IPS-20b (cell line): ENCODE measurements around the gene PRSS57.

Experiments
- H3K27ac ChIP-seq: one replicate; pipeline ENCODE4 v1.5.1; 2013; ENCODE audit warnings: low read length
- H3K27me3 ChIP-seq: 2 replicates; pipeline ENCODE4 v1.6.1; 2013; ENCODE audit warnings: mild to moderate bottlenecking, low read length, inconsistent platforms; ENCODE audit not compliant: insufficient read depth
- H3K36me3 ChIP-seq: 2 replicates; pipeline ENCODE4 v1.6.1; 2013; ENCODE audit warnings: low read depth, mild to moderate bottlenecking, inconsistent platforms, low read length, moderate library complexity; ENCODE audit not compliant: insufficient read depth
- H3K4me1 ChIP-seq: 2 replicates; pipeline ENCODE4 v1.6.1; 2013; ENCODE audit warnings: mild to moderate bottlenecking, control low read depth, inconsistent platforms, low read length, moderate library complexity; ENCODE audit not compliant: insufficient read depth
- H3K4me3 ChIP-seq: 2 replicates; pipeline ENCODE4 v1.5.1; 2013; ENCODE audit warnings: mild to moderate bottlenecking, low read length, inconsistent platforms
- H3K9ac ChIP-seq: 2 replicates; pipeline ENCODE4 v1.6.1; 2013; ENCODE audit warnings: low read depth, mild to moderate bottlenecking, inconsistent platforms, low read length, moderate library complexity
- H3K9me3 ChIP-seq: 2 replicates; pipeline ENCODE4 v1.6.1; 2013; ENCODE audit warnings: mild to moderate bottlenecking, low read depth, low read length, inconsistent platforms; ENCODE audit not compliant: insufficient read depth

The PRSS57 gene

DNA sequence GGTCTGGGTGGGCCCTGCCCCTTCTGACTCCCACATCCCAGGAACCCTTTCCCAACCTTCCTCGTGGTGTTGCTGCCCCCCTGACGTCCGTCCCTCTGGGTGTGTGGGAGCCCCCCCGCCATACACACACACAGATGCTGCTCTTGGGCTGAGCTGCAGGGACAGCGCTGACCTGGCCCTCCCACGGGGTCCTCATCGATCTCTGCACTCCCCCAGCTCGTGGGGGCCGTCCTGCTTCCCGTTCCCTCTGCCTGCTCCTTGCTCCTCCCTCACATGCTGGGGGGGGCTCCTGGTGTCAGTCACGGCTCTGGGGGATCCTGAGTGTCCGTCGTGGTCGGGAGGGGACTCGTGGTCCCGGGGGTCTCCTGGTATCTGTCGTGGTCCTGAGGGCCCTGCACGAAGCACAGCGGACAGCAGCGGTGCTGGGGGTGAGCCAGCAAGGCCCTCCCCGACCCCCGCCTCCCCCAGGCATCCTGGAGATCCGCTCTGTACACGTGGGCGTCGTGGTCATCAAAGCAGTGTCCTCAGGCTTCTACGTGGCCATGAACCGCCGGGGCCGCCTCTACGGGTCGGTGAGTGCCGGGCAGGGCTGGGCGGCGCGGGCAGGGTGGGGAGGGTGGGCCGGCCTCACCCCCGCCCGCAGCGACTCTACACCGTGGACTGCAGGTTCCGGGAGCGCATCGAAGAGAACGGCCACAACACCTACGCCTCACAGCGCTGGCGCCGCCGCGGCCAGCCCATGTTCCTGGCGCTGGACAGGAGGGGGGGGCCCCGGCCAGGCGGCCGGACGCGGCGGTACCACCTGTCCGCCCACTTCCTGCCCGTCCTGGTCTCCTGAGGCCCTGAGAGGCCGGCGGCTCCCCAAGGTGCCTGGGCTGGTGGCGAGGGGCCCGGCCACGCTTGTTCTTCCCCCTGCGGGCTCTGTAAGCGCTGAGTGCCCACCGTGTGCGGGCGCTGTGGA is 52.2 kb downstream of the PRSS57 start:
- no peak overlapping the region for H3K9ac ChIP-seq
- no peak overlapping the region for H3K4me3 ChIP-seq
- H3K36me3 ChIP-seq = peaks cover 12% of the 10 kb centered on the region
- H3K9me3 ChIP-seq = no peaks in the 10 kb centered on the region
- no peak overlapping the region for H3K27ac ChIP-seq
- H3K4me1 ChIP-seq = no peaks in the 10 kb centered on the region
- peaks cover 14% of the 10 kb centered on the region for H3K27me3 ChIP-seq

GRCh38 chr19:641702-642101 is 53.5 kb downstream of the PRSS57 start:
- Histone ChIP-seq H3K27ac (no peak overlapping the region), H3K9me3 (no peaks in the 10 kb centered on the region), H3K36me3 (peaks cover 1% of the 10 kb centered on the region; the same call in 1 of the 2 replicates), H3K4me3 (no peak overlapping the region), H3K4me1 (no peaks in the 10 kb centered on the region), H3K9ac (no peak overlapping the region), H3K27me3 (peaks cover 26% of the 10 kb centered on the region)

DNA sequence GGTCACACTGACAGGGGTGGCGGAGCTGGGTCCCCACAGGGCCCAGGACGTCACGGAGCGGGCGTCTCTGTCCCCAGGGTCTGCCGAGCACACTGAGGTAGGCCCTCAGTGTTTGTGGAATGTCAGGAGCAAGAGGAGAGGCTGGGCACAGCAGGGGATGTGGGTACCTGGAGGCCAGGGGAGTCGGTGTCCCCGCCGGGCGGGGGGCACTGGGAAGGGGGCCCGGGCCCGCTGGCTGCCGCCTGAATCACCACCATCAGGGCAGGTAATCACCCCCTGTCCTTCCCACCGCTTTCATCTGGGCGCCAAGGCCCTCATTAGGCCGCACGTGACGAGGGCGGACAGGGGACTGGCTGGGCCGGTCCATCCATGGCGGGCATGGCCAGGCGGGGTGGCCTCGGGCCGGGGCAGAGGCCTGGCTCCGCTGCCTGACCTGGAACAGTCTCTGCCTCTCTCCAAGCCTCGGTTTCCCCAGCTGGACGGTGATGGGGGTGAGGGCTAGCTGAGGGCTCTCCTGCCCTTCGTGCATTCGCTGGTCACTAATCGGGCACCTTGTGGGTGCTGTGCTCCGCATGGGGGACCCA is 54.6 kb downstream of the PRSS57 start:
- Histone ChIP-seq H3K27ac (no peak overlapping the region), H3K9me3 (no peaks in the 10 kb centered on the region), H3K27me3 (peaks cover 26% of the 10 kb centered on the region), H3K9ac (no peak overlapping the region), H3K4me3 (no peak overlapping the region), H3K36me3 (no peaks in the 10 kb centered on the region), H3K4me1 (no peaks in the 10 kb centered on the region)

GRCh38 chr19:640161-640558 is 55.1 kb downstream of the PRSS57 start:
- Histone ChIP-seq H3K27me3 (peaks cover 26% of the 10 kb centered on the region), H3K27ac (no peak overlapping the region), H3K9ac (no peak overlapping the region), H3K4me1 (no peaks in the 10 kb centered on the region), H3K36me3 (no peaks in the 10 kb centered on the region), H3K4me3 (no peak overlapping the region; the same call in 1 of the 2 replicates), H3K9me3 (no peaks in the 10 kb centered on the region)

DNA sequence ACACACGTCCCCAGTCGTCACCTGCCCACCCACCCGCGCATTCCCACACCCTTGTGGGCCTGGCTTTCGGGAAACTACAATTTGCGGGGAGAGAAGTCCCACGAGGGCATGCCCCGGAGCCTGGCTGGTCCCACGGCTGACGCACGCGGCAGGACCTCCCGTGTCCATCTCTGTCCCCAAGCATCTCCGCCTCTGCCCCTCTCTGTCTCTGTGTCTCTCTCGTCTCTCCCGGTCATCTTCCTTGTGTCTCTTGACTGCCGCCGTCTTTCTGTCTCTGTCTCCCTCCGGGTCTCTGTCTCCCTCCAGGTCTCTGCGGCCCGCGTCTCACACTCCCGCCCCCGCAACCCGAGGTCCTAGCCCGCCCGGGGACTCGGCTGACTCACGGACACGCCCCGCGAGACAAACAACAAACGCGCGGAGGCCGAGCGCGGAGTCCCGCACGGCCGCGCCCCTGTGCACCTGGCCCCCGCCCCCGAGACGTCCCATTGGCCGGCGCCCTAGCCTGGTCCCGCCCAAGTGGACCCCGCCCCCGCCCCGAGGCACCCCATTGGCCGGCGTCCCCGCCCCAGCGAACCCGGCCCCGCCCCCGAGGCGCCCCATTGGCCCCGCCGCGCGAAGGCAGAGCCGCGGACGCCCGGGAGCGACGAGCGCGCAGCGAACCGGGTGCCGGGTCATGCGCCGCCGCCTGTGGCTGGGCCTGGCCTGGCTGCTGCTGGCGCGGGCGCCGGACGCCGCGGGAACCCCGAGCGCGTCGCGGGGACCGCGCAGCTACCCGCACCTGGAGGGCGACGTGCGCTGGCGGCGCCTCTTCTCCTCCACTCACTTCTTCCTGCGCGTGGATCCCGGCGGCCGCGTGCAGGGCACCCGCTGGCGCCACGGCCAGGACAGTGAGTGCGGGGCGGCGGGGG is 55.7 kb downstream of the PRSS57 start, which contains the start of gene FGF22:
TSS of gene FGF22 (plus strand) at position 627 of the 908 bp plus-strand sequence. CDS start at position 674, 47 bp downstream.
- Histone ChIP-seq H3K4me1 (no peaks in the 10 kb centered on the region), H3K36me3 (no peaks in the 10 kb centered on the region), H3K27me3 (peaks cover 26% of the 10 kb centered on the region), H3K9ac (no peak within 1 kb of the TSS), H3K4me3 (peak within 1 kb of the TSS; percentile 58), H3K27ac (no peak within 1 kb of the TSS), H3K9me3 (no peaks in the 10 kb centered on the region)

DNA sequence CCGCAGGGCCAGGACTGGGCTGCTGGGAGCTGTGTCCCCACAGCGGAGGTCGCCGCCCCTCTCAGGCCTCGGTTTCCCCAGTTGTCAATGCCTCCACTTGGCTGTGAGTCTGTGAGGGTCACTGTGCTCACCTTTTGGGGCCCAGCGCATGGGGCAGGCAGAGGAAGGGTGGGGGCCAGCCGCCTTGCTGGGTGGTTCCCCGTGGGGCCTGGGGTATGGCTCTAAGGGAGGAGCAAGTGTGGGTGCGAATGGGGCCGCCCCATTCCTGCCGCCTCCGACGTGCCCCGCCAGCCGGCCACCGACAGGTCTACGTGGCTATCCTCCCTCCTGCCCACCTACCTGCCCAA is 56.4 kb downstream of the PRSS57 start:
- no peaks in the 10 kb centered on the region for H3K36me3 ChIP-seq
- H3K4me3 ChIP-seq = peak overlapping the region; percentile 58; the same call in 1 of the 2 replicates
- no peaks in the 10 kb centered on the region for H3K4me1 ChIP-seq
- H3K9me3 ChIP-seq = no peaks in the 10 kb centered on the region
- H3K9ac ChIP-seq = no peak overlapping the region
- H3K27ac ChIP-seq = no peak overlapping the region
- peaks cover 26% of the 10 kb centered on the region for H3K27me3 ChIP-seq
